Stimulated activated CD4-positive, alpha-beta T cell treated with anti-CD3 and anti-CD28 coated beads, Interleukin-15, amount 100 ng/mL, for 48 hours (primary cell): ENCODE measurements around the gene PRKCI.
A peak's percentile ranks its signal among the peaks of the same experiment; 100 is the strongest.
"Not testable (repeated sequence)": the region's sequence is repeated elsewhere in the genome, so short reads cannot be mapped to it uniquely, and the experiment has no call there.

Experiments
- DNase-seq, 2 donors: peaks; one replicate each; pipeline ENCODE4 v3.0.0-alpha.2; 2020; ENCODE audit warnings: low read depth in 2 of 2

PRKCI gene

DNA sequence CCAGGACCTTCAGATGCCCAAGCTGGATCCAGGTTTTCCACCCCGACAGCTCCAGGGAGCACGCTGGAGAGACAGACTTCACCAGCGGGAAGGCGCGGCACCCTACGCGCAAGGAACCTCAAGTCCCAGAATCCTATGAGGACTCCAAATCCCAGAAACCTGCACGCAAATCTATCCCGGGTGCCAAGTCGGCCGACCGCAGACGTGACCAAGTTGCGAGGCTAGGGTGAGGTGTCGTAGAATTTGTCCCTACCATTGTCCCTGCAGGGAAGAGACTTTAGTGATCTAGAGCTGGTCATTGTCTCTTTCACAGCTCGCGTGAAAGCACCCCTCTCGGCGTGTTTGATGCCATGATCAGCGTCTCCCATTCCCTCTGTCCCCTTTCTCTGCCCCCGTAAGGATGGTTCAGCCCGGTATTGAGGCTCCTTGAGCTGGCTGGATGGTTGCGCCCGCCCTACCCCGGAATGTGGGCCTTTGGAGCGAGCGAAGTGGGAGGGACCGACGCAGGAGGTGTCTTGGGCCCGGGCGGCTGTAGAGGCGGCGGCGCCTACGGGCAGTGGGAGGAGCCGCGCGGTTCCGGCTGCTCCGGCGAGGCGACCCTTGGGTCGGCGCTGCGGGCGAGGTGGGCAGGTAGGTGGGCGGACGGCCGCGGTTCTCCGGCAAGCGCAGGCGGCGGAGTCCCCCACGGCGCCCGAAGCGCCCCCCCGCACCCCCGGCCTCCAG lies at the start of gene PRKCI:
PRKCI (plus strand) TSS at position 501 of the 723 bp plus-strand sequence. CDS start 246 bp downstream, outside the sequence.
- peak; percentile 86 to 88 for DNase-seq

DNA sequence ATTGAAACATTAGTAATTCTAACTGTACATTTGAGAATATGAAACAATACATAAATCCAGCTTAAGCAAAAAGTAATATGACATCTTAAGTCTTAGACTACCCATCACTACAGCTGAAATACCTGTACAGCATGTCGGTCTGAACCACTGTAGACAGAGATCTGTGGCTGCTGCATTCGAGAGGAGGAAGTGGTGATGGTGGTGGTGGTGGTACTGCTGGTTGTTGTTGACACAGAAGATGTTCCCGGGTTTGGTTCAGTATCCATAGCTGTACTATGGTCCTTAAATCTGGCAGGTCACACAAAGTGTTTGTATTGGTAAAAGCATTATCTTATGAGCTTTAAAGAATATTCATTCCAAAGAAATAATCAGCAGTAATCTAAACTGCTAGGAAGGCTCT lies 43.6 kb upstream of the PRKCI start:
- DNase-seq, result peak in 1 of 2 donors; percentile 12

GRCh38 chr3:170179432-170179831 lies 42.8 kb upstream of the PRKCI start:
- no peak for DNase-seq

DNA sequence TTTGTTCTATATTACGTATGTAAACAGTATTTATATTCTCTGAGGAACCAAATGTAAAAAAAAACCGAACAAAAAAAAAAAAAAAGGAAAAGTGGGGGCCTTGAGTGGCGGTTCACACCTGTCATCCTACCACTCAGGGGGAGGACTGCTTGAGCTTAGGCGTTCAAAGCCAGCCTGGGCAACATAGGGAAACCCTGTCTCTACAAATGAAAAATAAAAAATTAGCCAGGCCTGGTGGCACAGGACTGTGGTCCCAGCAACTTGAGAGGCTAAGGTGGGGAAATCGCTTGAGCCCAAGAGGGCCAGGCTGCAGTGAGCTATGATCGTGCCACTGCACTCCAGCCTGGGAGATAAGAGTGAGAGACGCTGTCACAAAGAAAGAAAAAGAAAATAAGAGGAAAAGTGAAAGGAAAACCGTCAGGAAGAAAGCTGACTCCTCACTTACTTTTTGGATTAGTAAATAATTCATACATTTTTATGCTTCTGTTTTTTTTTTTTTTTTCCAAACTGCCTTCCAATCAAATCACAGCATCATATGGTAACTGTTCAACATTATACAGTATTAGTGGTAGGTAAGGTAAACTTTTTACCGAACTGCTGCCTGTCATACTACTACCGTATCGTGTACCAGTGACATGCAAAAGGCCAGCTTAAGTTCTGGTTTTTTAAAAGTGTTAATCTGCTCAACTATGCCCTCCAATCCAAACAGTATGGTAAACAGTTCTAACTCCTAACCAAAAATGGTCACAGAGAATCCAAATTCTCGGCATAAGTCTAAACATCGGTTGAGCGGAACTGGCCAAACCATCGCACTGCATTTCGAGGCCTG lies 41.9 kb upstream of the PRKCI start:
- DNase-seq, result no peak

GRCh38 chr3:170180908-170181885 lies 41.0 kb upstream of the PRKCI start, which contains the start of gene PHC3:
Gene PHC3, minus strand, starts transcription at chr3:170181733. Its CDS starts 18 bp downstream, at chr3:170181715.
- peak; percentile 89 to 90 for DNase-seq

- no peak for DNase-seq
These were observed 32.6 kb upstream of the PRKCI start for GRCh38 chr3:170189398-170190256.

- not testable (repeated sequence) for DNase-seq
These were observed 26.5 kb upstream of the PRKCI start for GRCh38 chr3:170195759-170196158.

DNA sequence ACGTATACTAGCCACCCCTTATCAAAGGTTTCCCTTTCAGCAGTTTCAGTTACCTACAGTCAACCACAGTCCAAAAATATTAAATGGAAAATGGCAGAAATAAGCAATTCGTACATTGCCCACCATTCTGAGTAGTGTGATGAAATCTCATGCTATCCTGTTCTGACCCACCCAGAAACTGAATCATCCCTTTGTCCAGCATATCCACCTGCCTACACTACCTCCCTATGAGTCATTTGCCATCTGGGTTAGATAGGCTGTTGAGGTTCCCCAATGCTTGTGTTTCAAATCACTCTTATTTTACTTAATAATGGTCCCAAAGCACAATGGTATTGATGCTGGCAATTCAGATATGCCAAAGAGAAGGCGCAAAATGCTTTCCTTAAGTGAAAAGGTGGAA lies 25.4 kb upstream of the PRKCI start:
- DNase-seq, result no peak

GRCh38 chr3:170200987-170201386 lies 21.2 kb upstream of the PRKCI start:
- no peak for DNase-seq

DNA sequence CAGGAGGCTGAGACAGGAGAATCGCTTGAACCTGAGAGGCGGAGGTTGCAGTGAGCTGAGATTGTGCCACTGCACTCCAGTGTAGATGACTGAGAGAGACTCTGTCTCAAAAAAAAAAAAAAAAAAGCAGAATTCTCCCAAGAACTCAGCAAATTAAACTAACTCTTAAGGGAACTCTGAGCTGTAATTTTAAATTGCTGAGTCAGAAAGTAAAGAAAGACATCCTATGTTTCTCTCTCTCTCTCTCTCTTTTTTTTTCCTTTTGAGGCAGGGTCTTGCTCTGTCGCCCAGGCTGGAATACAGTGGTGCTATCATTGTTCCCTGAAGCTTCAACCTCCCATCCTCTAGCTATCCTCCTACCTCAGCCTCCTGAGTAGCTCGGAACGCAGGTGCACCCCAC lies 20.7 kb upstream of the PRKCI start:
- DNase-seq, result no peak

GRCh38 chr3:170203457-170203856 lies 18.8 kb upstream of the PRKCI start:
- DNase-seq, result no peak

GRCh38 chr3:170204023-170204472 lies 18.2 kb upstream of the PRKCI start:
- no peak for DNase-seq

GRCh38 chr3:170204509-170204908 lies 17.7 kb upstream of the PRKCI start:
- no peak for DNase-seq

- DNase-seq, result no peak
These were observed 16.9 kb upstream of the PRKCI start for GRCh38 chr3:170205302-170205701.

DNA sequence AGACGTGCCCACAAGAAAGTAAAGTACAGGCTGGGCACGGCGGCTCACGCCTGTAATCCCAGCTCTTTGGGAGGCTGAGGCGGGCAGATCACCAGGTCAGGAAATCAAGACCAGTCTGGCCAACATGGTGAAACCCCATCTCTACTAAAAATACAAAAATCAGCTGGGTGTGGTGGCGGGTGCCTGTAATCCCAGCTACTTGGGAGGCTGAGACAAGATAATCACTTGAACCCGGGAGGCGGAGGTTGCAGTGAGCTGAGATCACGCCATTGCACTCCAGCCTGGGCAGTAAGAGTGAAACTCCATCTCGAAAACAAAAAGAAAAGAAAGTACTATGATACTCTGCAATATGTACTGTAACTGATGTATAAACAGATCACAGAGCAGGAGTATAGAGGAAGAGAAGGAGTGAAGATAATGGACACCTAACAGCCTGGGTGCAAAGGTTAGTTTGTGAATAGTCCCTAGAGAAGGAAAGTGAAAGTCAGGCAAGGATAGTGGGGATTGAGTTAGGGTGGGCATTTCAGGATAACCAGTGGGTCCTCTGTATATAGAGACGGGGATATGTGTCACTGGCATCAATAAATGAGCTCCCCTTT lies 16.0 kb upstream of the PRKCI start:
- DNase-seq, result not testable (repeated sequence)

- no peak for DNase-seq
These were observed 14.5 kb upstream of the PRKCI start for GRCh38 chr3:170207717-170208116.

GRCh38 chr3:170211668-170212067 lies 10.6 kb upstream of the PRKCI start:
- DNase-seq, result no peak

DNA sequence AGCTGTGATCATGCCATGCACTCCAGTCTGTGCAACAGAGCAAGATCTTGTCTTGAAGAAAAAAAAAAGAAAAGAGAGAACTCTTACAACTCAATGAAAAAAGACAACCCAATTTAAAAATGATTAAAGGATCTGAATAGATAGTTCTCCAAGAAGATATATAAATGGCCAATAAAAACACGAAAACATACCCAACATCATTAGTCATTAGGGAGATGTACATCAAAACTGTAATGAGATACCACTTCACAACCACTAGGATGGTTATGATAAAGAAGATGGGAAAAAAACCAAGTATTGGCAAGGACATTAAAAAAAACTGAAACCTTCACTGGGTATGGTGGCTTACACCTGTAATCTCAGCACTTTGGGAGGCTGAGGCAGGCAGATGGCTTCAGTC lies 2.4 kb upstream of the PRKCI start:
- no peak for DNase-seq

- DNase-seq, result no peak
These were observed 1.4 kb upstream of the PRKCI start for GRCh38 chr3:170220871-170221270.
